H9 (cell line): Measurements from ENCODE around the gene ZNF407. TPM values are rescaled to one million over a fixed set of nuclear protein-coding genes. Genes with fewer than 3 reads are reported as not detected.

ENCODE experiments used
- DNase-seq: peaks from one replicate; pipeline ENCODE4 v3.0.0-alpha.2; 2017
- H2AFZ ChIP-seq: one replicate; pipeline ENCODE4 v1.6.1; 2013; ENCODE audit warnings: mild to moderate bottlenecking, low read length, control low read depth, moderate library complexity
- H2AK5ac ChIP-seq: 2 replicates; pipeline ENCODE4 v1.6.1; 2013; ENCODE audit warnings: low read length, control low read depth, mixed read lengths; ENCODE audit not compliant: insufficient read length
- H2BK120ac ChIP-seq: one replicate; pipeline ENCODE4 v1.6.1; 2013; ENCODE audit warnings: low read depth, mild to moderate bottlenecking, low read length, control low read depth, inconsistent platforms; ENCODE audit not compliant: poor library complexity, severe bottlenecking
- H2BK12ac ChIP-seq: 2 replicates; pipeline ENCODE4 v1.6.1; 2013; ENCODE audit warnings: low read length, control low read depth, mixed read lengths, low read depth; ENCODE audit not compliant: insufficient read length
- H2BK15ac ChIP-seq: 2 replicates; pipeline ENCODE4 v1.6.1; 2013; ENCODE audit warnings: low read depth, low read length, control low read depth
- H2BK20ac ChIP-seq: one replicate; pipeline ENCODE4 v1.6.1; 2013; ENCODE audit warnings: low read depth, mild to moderate bottlenecking, low read length, control low read depth, inconsistent platforms; ENCODE audit not compliant: poor library complexity, severe bottlenecking
- H2BK5ac ChIP-seq: 2 replicates; pipeline ENCODE4 v1.6.1; 2013; ENCODE audit warnings: low read length, control low read depth, mixed read lengths; ENCODE audit not compliant: insufficient read length
- H3K14ac ChIP-seq: 2 replicates; pipeline ENCODE4 v1.6.1; 2013; ENCODE audit warnings: low read length, control low read depth; ENCODE audit not compliant: insufficient read depth
- H3K18ac ChIP-seq: 2 replicates; pipeline ENCODE4 v1.6.1; 2013; ENCODE audit warnings: low read depth, mild to moderate bottlenecking, mixed read lengths, low read length, control low read depth; ENCODE audit not compliant: insufficient read length
- H3K23ac ChIP-seq: 2 replicates; pipeline ENCODE4 v1.6.1; 2013; ENCODE audit warnings: low read length, control low read depth, mixed read lengths, low read depth; ENCODE audit not compliant: insufficient read length
- H3K23me2 ChIP-seq: 2 replicates; pipeline ENCODE4 v1.6.1; 2013; ENCODE audit warnings: low read depth, mild to moderate bottlenecking, mixed read lengths, low read length, control low read depth; ENCODE audit not compliant: insufficient read length, poor library complexity, severe bottlenecking
- H3K27ac ChIP-seq: 2 replicates; pipeline ENCODE4 v1.5.1; 2013; ENCODE audit warnings: low read length, control low read depth, mixed read lengths, low read depth; ENCODE audit not compliant: insufficient read length
- H3K27me3 ChIP-seq: 2 replicates; pipeline ENCODE4 v1.6.1; 2013; ENCODE audit warnings: low read length, control low read depth, inconsistent platforms; ENCODE audit not compliant: insufficient read depth
- H3K4ac ChIP-seq: 2 replicates; pipeline ENCODE4 v1.6.1; 2013; ENCODE audit warnings: low read depth, mild to moderate bottlenecking, control low read depth, inconsistent platforms, low read length, moderate library complexity
- H3K4me1 ChIP-seq: 2 replicates; pipeline ENCODE4 v1.6.1; 2013; ENCODE audit warnings: low read length, control low read depth, inconsistent platforms; ENCODE audit not compliant: insufficient read depth
- H3K4me2 ChIP-seq: 2 replicates; pipeline ENCODE4 v1.6.1; 2013; ENCODE audit warnings: low read length, control low read depth, mixed read lengths; ENCODE audit not compliant: insufficient read length, insufficient read depth
- H3K56ac ChIP-seq: 2 replicates; pipeline ENCODE4 v1.6.1; 2013; ENCODE audit warnings: low read depth, mild to moderate bottlenecking, mixed read lengths, low read length, control low read depth; ENCODE audit not compliant: insufficient read length
- H3K79me1 ChIP-seq: 2 replicates; pipeline ENCODE4 v1.6.1; 2013; ENCODE audit warnings: low read depth, mild to moderate bottlenecking, moderate library complexity, low read length, control low read depth, inconsistent platforms; ENCODE audit not compliant: insufficient read depth, poor library complexity, severe bottlenecking
- H3K79me2 ChIP-seq: 2 replicates; pipeline ENCODE4 v1.6.1; 2013; ENCODE audit warnings: low read length, control low read depth, inconsistent platforms; ENCODE audit not compliant: insufficient read depth
- H3K9ac ChIP-seq: 2 replicates; pipeline ENCODE4 v1.6.1; 2013; ENCODE audit warnings: low read length, control low read depth, mixed read lengths; ENCODE audit not compliant: insufficient read length; ENCODE audit errors: extremely low read depth
- H3K9me3 ChIP-seq: one replicate; pipeline ENCODE4 v1.6.1; 2013; ENCODE audit warnings: low read depth, low read length, inconsistent platforms; ENCODE audit not compliant: control insufficient read depth
- H3T11ph ChIP-seq: one replicate; pipeline ENCODE4 v1.6.1; 2013; ENCODE audit warnings: mild to moderate bottlenecking, low read length, control low read depth, inconsistent platforms
- H4K20me1 ChIP-seq: one replicate; pipeline ENCODE4 v1.6.1; 2013; ENCODE audit not compliant: control insufficient read depth, insufficient read length, insufficient read depth
- H4K5ac ChIP-seq: 2 replicates; pipeline ENCODE4 v1.6.1; 2013; ENCODE audit warnings: low read depth, mild to moderate bottlenecking, mixed read lengths, low read length, control low read depth; ENCODE audit not compliant: insufficient read length
- H4K8ac ChIP-seq: replicated peaks from 2 replicates; pipeline ENCODE4 v1.6.1; 2013; ENCODE audit warnings: low read length, control low read depth, mixed read lengths, low read depth; ENCODE audit not compliant: insufficient read length
- H4K91ac ChIP-seq: 2 replicates; pipeline ENCODE4 v1.6.1; 2013; ENCODE audit warnings: low read depth, mild to moderate bottlenecking, moderate library complexity, mixed read lengths, low read length, control low read depth; ENCODE audit not compliant: insufficient read length
- H3K27ac Mint-ChIP-seq, 3 experiments: 2 replicates in 2 of 3; 3 replicates in 1 of 3; pipeline ENCODE4 v1.8.0; 2020 to 2021; ENCODE audit warnings: mixed read lengths in 3 of 3, mild to moderate bottlenecking in 1 of 3, moderate library complexity in 1 of 3
- H3K27me3 Mint-ChIP-seq: 2 replicates; pipeline ENCODE4 v1.8.0; 2021; ENCODE audit warnings: low read depth, mild to moderate bottlenecking, moderate library complexity, mixed read lengths
- H3K36me3 Mint-ChIP-seq, 3 experiments: 2 replicates in 2 of 3; 3 replicates in 1 of 3; pipeline ENCODE4 v1.8.0; 2020 to 2021; ENCODE audit warnings: low read depth in 3 of 3, mixed read lengths in 3 of 3; ENCODE audit not compliant: insufficient read depth in 1 of 3
- H3K4me1 Mint-ChIP-seq, 2 experiments: 2 replicates each; pipeline ENCODE4 v1.8.0; 2020; ENCODE audit warnings: mixed read lengths in 2 of 2
- H3K4me3 Mint-ChIP-seq, 2 experiments: 2 replicates in 1 of 2; 3 replicates in 1 of 2; pipeline ENCODE4 v1.8.0; 2020 to 2021; ENCODE audit warnings: mild to moderate bottlenecking in 2 of 2, mixed read lengths in 2 of 2, moderate library complexity in 1 of 2
- H3K9me3 Mint-ChIP-seq, 2 experiments: 2 replicates in 1 of 2; 3 replicates in 1 of 2; pipeline ENCODE4 v1.8.0; 2020; ENCODE audit warnings: mild to moderate bottlenecking in 2 of 2, mixed read lengths in 2 of 2, moderate library complexity in 1 of 2
- CTCF ChIP-seq: fragments of 200-600 bp; sonication (generic); conservative IDR thresholded peaks from 3 replicates; pipeline ENCODE4 v1.8.0; 2021; ENCODE audit warnings: antibody characterized with exemption, mild to moderate bottlenecking
- WGBS: extraction: QIAGEN DNeasy Blood & Tissue Kit; methylation state at CpG from one replicate; pipeline ENCODE4 v1.1.7; 2013; ENCODE audit warnings: missing lambda C conversion rate, low lambda C conversion rate, mixed read lengths; ENCODE audit not compliant: insufficient read length; ENCODE audit errors: extremely low coverage; 5-methylcytosine and 5-hydroxymethylcytosine counted together
- total RNA-seq: library from RNA; stranded (reverse); gene quantifications from 2 replicates; pipeline ENCODE4 v1.2.1, GENCODE V29; 2021

Gene ZNF407
- total RNA-seq, 1 experiment from 2014 or later: 8.7 TPM

- no peak overlapping the region for H2BK15ac ChIP-seq
- no peak overlapping the region for H2BK20ac ChIP-seq
- H3K4me1 ChIP-seq: no peaks in the 10 kb centered on the region
- no peak overlapping the region for H4K5ac ChIP-seq
- Mint-ChIP-seq H3K27ac (no peak overlapping the region; a peak in 1 of 7 replicates), H3K27me3 (no peaks in the 10 kb centered on the region), H3K9me3 (no peaks in the 10 kb centered on the region), H3K36me3 (no peaks in the 10 kb centered on the region), H3K4me1 (peaks cover 0 to 4% of the 10 kb centered on the region in 2 experiments; a peak in 1 of 4 replicates), H3K4me3 (no peak overlapping the region)
- H3K4me2 ChIP-seq: no peak overlapping the region
- no peak overlapping the region for H3K27ac ChIP-seq
- H3T11ph ChIP-seq: no peak overlapping the region
- H3K79me2 ChIP-seq: no peaks in the 10 kb centered on the region
- H3K9ac ChIP-seq: no peak overlapping the region
- no peak overlapping the region for H2BK12ac ChIP-seq
- DNase-seq: no peak
- no peaks in the 10 kb centered on the region for H3K27me3 ChIP-seq
- H4K91ac ChIP-seq: no peak overlapping the region
- no peak overlapping the region for H3K56ac ChIP-seq
- no peaks in the 10 kb centered on the region for H3K23me2 ChIP-seq
- no peak overlapping the region for H2AFZ ChIP-seq
- H3K18ac ChIP-seq: no peak overlapping the region
- H3K23ac ChIP-seq: no peak overlapping the region
- WGBS: no CpG with 5 or more reads among the region's 10 CpGs
- no peaks in the 10 kb centered on the region for H3K9me3 ChIP-seq
- no peak overlapping the region for H2BK5ac ChIP-seq
- no peak overlapping the region for H4K8ac ChIP-seq
- H3K14ac ChIP-seq: no peak overlapping the region
- no peak overlapping the region for H2AK5ac ChIP-seq
- no peak for TF ChIP-seq CTCF
- no peaks in the 10 kb centered on the region for H3K79me1 ChIP-seq
- H4K20me1 ChIP-seq: no peaks in the 10 kb centered on the region
- no peak overlapping the region for H3K4ac ChIP-seq
- no peak overlapping the region for H2BK120ac ChIP-seq
Observed at GRCh38 chr18:75048776-75049454, 451.2 kb downstream of the ZNF407 start.
